Measurements from ENCODE around the gene FLT1. TPM values are rescaled to one million over a fixed set of nuclear protein-coding genes. Genes with fewer than 3 reads are reported as not detected.
A peak's percentile ranks its signal among the peaks of the same experiment; 100 is the strongest.

FLT1 gene
- total RNA-seq, 1 donor from 2014 or later: 72.4 TPM

DNA sequence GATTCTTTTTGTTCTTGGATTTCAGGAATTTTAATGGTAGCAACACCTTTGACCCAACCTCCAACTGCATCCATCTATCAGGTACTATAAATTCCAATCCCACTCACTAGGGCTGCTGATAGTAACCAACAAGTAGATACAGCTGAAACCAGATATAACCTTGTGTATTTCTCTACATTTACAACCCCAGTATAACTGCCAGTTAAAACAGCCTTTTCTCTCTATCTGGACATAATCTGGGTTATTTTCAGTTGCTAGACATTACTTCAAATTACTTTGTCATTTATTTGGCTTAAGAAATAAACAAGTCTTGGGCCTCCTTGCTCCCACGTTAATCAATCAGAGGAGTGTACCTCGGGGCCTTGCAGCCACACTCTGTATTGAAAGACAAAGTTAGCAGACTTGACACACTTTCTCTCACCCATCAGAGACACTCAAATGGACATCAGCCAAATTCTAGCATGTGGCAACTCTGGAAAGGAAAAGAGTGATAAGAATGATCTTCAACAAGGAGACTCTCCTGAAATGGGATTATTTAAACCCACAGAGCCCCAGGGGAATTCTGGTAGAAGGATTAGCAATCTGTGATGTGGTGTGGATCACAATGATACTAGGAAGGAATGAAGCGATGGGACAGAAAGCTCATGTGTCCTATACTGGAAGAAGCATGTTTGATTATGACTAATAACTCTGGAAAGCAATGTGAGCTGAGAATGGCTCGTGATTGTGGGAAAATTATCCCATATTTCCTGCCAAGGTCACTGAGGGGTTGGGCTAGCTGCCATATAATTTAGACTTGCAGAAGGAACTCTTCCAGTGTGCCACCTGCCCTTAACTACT is 157.5 kb downstream of the FLT1 start:
- Histone ChIP-seq H3K9me3 (no peaks in the 10 kb centered on the region), H3K4me1 (peaks cover 8% of the 10 kb centered on the region), H3K36me3 (no peaks in the 10 kb centered on the region), H3K4me3 (no peak overlapping the region), H3K27ac (no peak overlapping the region), H3K27me3 (no peaks in the 10 kb centered on the region)
- ATAC-seq (no peak), DNase-seq (no peak)
- intact Hi-C loops (cut with DNase I): no loop called here
- no peak for TF ChIP-seq CTCF (IDR thresholded peaks at IDR 0.05)

GRCh38 chr13:28336193-28336657 is 158.7 kb downstream of the FLT1 start:
- no peak overlapping the region for H3K4me3 ChIP-seq
- DNase-seq (no peak), ATAC-seq (no peak)
- peaks cover 8% of the 10 kb centered on the region for H3K4me1 ChIP-seq
- no peaks in the 10 kb centered on the region for H3K36me3 ChIP-seq
- intact Hi-C loops (cut with DNase I): no loop called here
- no peaks in the 10 kb centered on the region for H3K9me3 ChIP-seq
- TF ChIP-seq CTCF (IDR thresholded peaks at IDR 0.05): no peak
- no peak overlapping the region for H3K27ac ChIP-seq
- no peaks in the 10 kb centered on the region for H3K27me3 ChIP-seq

DNA sequence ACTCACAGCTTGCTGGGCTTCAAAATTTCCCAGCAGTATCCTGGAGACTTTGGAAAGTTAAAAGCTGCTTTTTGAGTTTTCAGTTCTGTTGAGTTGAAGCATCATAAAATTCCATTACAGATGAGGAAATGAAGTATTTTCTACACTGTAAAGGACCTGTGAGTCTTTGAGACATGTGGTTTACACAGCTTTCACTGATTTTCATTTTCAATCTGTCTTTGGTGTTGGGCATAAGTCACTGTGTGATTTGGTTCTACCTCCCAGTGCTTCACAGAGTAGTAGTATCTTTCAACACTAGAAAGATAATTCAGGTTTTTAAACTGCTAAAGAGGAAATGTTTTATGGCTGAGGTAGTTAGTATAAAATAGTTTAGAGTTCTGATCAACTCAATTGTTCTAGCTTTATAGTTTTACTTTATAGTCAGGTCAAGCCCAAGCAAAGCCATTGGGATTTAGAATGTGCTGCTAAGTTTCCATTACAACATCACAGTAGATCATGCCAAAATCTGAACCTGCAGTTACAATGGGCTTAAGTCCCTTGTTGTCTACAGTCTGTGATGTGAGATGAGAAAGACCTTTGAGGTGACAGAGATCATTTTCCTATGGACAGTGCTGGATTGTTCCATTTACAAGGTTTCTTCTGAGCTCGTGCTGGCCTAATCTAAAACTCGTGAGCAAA is 161.6 kb downstream of the FLT1 start:
- intact Hi-C loops (cut with DNase I): no loop called here
- TF ChIP-seq CTCF (IDR thresholded peaks at IDR 0.05): no peak
- Histone ChIP-seq H3K27me3 (no peaks in the 10 kb centered on the region), H3K4me1 (peaks cover 22% of the 10 kb centered on the region), H3K27ac (no peak overlapping the region), H3K4me3 (no peak overlapping the region), H3K36me3 (no peaks in the 10 kb centered on the region), H3K9me3 (no peaks in the 10 kb centered on the region)
- ATAC-seq (no peak), DNase-seq (no peak)

DNA sequence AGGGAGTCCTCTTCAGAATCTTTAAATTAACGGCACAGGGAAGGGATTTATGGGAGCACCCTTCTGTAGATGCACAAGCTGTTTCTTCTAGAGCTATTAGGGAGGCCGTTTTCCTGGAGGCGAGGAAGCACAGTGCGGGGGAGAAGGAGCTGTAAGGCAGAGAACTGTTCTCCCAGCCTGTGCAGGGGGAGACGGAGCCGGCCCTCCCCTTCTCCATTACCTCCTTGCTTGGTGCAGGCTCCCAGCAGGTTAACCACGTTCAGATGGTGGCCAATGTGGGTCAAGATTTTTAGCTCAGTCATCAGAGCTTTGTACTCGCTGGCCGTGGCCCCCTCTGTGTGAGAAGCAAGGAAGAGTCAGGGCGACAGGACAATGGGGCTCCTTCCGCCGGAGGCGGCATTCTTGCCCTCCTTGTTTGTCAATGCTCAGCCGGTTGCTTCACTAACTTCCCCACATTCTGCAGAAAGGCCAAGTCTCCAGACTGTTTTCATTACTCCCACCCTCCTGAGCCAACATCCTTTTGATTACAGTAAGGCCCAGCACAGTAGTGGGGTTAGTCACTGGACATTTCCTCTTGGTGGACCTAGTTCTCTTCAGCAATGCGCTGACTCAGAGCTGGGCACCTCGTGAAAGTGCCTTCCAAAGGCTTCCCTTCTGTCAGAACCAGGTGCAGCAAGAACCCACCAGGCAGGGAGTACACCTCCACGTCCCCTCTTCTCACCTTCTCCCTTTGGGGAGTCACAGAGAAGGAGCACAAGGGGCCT is 165.4 kb downstream of the FLT1 start:
- ATAC-seq (peak; percentile 94), DNase-seq (no peak)
- Histone ChIP-seq H3K9me3 (no peaks in the 10 kb centered on the region), H3K4me3 (no peak overlapping the region), H3K27ac (no peak overlapping the region), H3K36me3 (no peaks in the 10 kb centered on the region), H3K4me1 (peaks cover 14% of the 10 kb centered on the region), H3K27me3 (no peaks in the 10 kb centered on the region)
- TF ChIP-seq CTCF (IDR thresholded peaks at IDR 0.05): no peak
- intact Hi-C loops (cut with DNase I): loop anchor here (10.0 kb wide), 2 partner anchors 165 to 305 kb away; partner anchors contain the start of gene FLT1

DNA sequence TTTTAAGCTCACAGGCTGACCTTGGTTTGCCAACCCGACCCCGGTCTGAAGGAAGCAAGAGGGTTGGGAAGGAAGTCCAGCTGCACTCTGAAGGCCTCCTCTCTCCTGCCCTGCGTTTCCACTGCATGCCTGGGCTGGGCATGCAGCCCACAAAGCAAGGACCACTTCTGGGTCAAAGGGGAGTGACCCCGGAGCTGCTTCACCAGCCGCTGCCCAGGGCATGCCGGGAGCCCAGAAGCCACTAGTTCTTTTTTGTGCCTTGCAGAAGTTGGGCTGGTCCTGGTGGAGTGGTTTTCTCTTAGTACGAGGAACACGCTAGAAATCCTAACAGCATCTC is 166.7 kb downstream of the FLT1 start:
- no peak overlapping the region for H3K4me3 ChIP-seq
- no peak for ATAC-seq
- intact Hi-C loops (cut with DNase I): loop anchor here (10.0 kb wide), 2 partner anchors 167 to 307 kb away; partner anchors contain the start of gene FLT1
- no peak for DNase-seq
- TF ChIP-seq CTCF (IDR thresholded peaks at IDR 0.05): no peak
- no peaks in the 10 kb centered on the region for H3K9me3 ChIP-seq
- no peaks in the 10 kb centered on the region for H3K27me3 ChIP-seq
- H3K27ac ChIP-seq: no peak overlapping the region
- no peaks in the 10 kb centered on the region for H3K36me3 ChIP-seq
- peaks cover 14% of the 10 kb centered on the region for H3K4me1 ChIP-seq
